ENCODE data around the gene NR1D2.

- TF ChIP-seq CTCF (conservative IDR thresholded peaks at IDR 0.05; ENCODE audit: low read length) (no peak), EZH2phosphoT487 (IDR thresholded peaks at IDR 0.05; ENCODE audit: borderline replicate concordance, low read depth, low read length) (no peak)
Observed at GRCh38 chr3:23961066-23961465, 16.0 kb downstream of the NR1D2 start.

All from OCI-LY7 (cell line).